ENCODE data around the gene SPNS3.

- TF ChIP-seq RAD21 (IDR thresholded peaks at IDR 0.05) (no peak), CTCF (IDR thresholded peaks at IDR 0.05; ENCODE audit: low read depth, low read length, missing input control) (no peak), EGR1 (IDR thresholded peaks at IDR 0.05; ENCODE audit: low read depth in 2 of 2) (no peak), REST (IDR thresholded peaks at IDR 0.05) (no peak), TAF1 (conservative IDR thresholded peaks at IDR 0.05) (no peak), FOXA1 (IDR thresholded peaks at IDR 0.05) (no peak), ATF3 (IDR thresholded peaks at IDR 0.05) (no peak), JUND (IDR thresholded peaks at IDR 0.05) (no peak), YY1 (IDR thresholded peaks at IDR 0.05) (no peak), HNF4G (IDR thresholded peaks at IDR 0.05) (no peak)
Measured at GRCh38 chr17:4387137-4387536, 46.6 kb upstream of the SPNS3 start.

Data from liver (tissue), 3 donors.